H1 (cell line): ENCODE measurements around the gene KIF11. TPM values are rescaled to one million over a fixed set of nuclear protein-coding genes. Genes with fewer than 3 reads are reported as not detected.

Experiments used
- CTCF ChIA-PET: fragments of 300-600 bp; sonication (Branson Sonifier 250); formaldehyde crosslinking; loops from one replicate; lab custom pipeline; 2021; ENCODE audit not compliant: partially characterized antibody; lab: Charles Lee
- POLR2A ChIA-PET: fragments of 300-600 bp; sonication (Branson Sonifier 250); formaldehyde crosslinking; loops from one replicate; lab custom pipeline; 2021; ENCODE audit warnings: inconsistent platforms; ENCODE audit not compliant: partially characterized antibody; lab: Charles Lee
- DNase-seq, 2 experiments: peaks; one replicate each; pipeline versions ENCODE4 v3.0.0 to v3.0.0-alpha.2; 2010 to 2022; ENCODE audit warnings: low spot score in 2 of 2, low read depth in 1 of 2, mixed read lengths in 1 of 2
- FAIRE-seq: peaks from 2 replicates; lab custom pipeline; 2011; peaks lifted over from hg19 to GRCh38; lab: Jason Lieb, UNC
- H2AFZ ChIP-seq: 2 replicates; pipeline ENCODE4 v1.8.1; 2012; ENCODE audit warnings: low read length, inconsistent platforms
- H2AK5ac ChIP-seq: 2 replicates; pipeline ENCODE4 v1.6.1; 2013; ENCODE audit warnings: low read depth, low read length
- H2BK120ac ChIP-seq: replicated peaks from 2 replicates; pipeline ENCODE3; 2013; ENCODE audit warnings: low read depth, low read length, inconsistent platforms
- H2BK12ac ChIP-seq: 2 replicates; pipeline ENCODE4 v1.6.1; 2013; ENCODE audit warnings: low read depth, low read length
- H2BK15ac ChIP-seq: 2 replicates; pipeline ENCODE4 v1.6.1; 2013; ENCODE audit warnings: low read length
- H2BK20ac ChIP-seq: 2 replicates; pipeline ENCODE4 v1.6.1; 2013; ENCODE audit warnings: low read length
- H2BK5ac ChIP-seq: 2 replicates; pipeline ENCODE4 v1.6.1; 2013; ENCODE audit warnings: low read depth, low read length
- H3K14ac ChIP-seq: 2 replicates; pipeline ENCODE4 v1.6.1; 2013; ENCODE audit warnings: inconsistent platforms; ENCODE audit not compliant: insufficient read length
- H3K18ac ChIP-seq: 2 replicates; pipeline ENCODE4 v1.6.1; 2013; ENCODE audit warnings: low read length; ENCODE audit errors: extremely low read depth
- H3K23ac ChIP-seq: 2 replicates; pipeline ENCODE4 v1.6.1; 2013; ENCODE audit warnings: inconsistent platforms; ENCODE audit not compliant: insufficient read length
- H3K23me2 ChIP-seq: 2 replicates; pipeline ENCODE4 v1.6.1; 2013; ENCODE audit warnings: low read depth, low read length
- H3K27ac ChIP-seq: 2 replicates; pipeline ENCODE4 v1.6.1; 2011; ENCODE audit warnings: low read depth, low read length, inconsistent platforms
- H3K27me3 ChIP-seq, 4 experiments: replicated peaks in 1 of 4; 1 replicate in 1 of 4; 2 replicates in 3 of 4; pipeline versions ENCODE4 v1.6.1 to v1.8.1; 2011 to 2013; ENCODE audit warnings: low read length in 3 of 4, mild to moderate bottlenecking in 3 of 4, inconsistent platforms in 2 of 4, mixed read lengths in 2 of 4, moderate library complexity in 1 of 4; ENCODE audit not compliant: control insufficient read depth in 3 of 4, insufficient read depth in 3 of 4; ENCODE audit errors: extremely low read depth in 1 of 4
- H3K36me3 ChIP-seq, 4 experiments: 2 replicates each; pipeline versions ENCODE4 v1.6.1 to v1.8.1; 2011 to 2013; ENCODE audit warnings: mild to moderate bottlenecking in 4 of 4, low read length in 3 of 4, moderate library complexity in 2 of 4, control low read depth in 1 of 4, inconsistent platforms in 1 of 4; ENCODE audit not compliant: insufficient read depth in 4 of 4, control insufficient read depth in 2 of 4
- H3K4ac ChIP-seq: replicated peaks from 2 replicates; pipeline ENCODE3; 2013; ENCODE audit warnings: low read length, low read depth, mixed read lengths, inconsistent platforms; ENCODE audit not compliant: insufficient read length
- H3K4me1 ChIP-seq, 4 experiments: replicated peaks in 1 of 4; 1 replicate in 1 of 4; 2 replicates in 3 of 4; pipeline versions ENCODE4 v1.6.1 to v1.8.1; 2011 to 2013; ENCODE audit warnings: low read length in 3 of 4, inconsistent platforms in 2 of 4, mixed read lengths in 1 of 4; ENCODE audit not compliant: insufficient read depth in 4 of 4, control insufficient read depth in 3 of 4
- H3K4me2 ChIP-seq, 2 experiments: 2 replicates each; pipeline versions ENCODE4 v1.6.1 to v1.8.1; 2011 to 2013; ENCODE audit warnings: low read depth in 2 of 2, low read length in 2 of 2, control low read depth in 1 of 2, inconsistent platforms in 1 of 2, mild to moderate bottlenecking in 1 of 2; ENCODE audit not compliant: insufficient read depth in 1 of 2
- H3K4me3 ChIP-seq, 4 experiments: fragments of 200-600, 300-600 bp in 1 of 4; sonication (generic), shearing (Covaris generic), sonication (Bioruptor Twin) in 1 of 4; 2 replicates each; pipeline versions ENCODE4 v1.5.1 to v1.8.1; 2011 to 2016; ENCODE audit warnings: low read length in 4 of 4, low read depth in 3 of 4, control low read depth in 2 of 4, inconsistent platforms in 2 of 4, mild to moderate bottlenecking in 2 of 4, mixed read lengths in 1 of 4, moderate library complexity in 1 of 4; ENCODE audit not compliant: insufficient read depth in 2 of 4; ENCODE audit errors: extremely low read depth in 1 of 4
- H3K56ac ChIP-seq: replicated peaks from 2 replicates; pipeline ENCODE3; 2013; ENCODE audit warnings: low read depth, mild to moderate bottlenecking, mixed read lengths, low read length, inconsistent platforms; ENCODE audit not compliant: insufficient read length
- H3K79me1 ChIP-seq: 2 replicates; pipeline ENCODE4 v1.6.1; 2013; ENCODE audit warnings: low read depth, low read length, control low read depth
- H3K79me2 ChIP-seq, 2 experiments: 2 replicates each; pipeline versions ENCODE4 v1.6.1 to v1.8.1; 2012 to 2013; ENCODE audit warnings: low read length in 2 of 2, mild to moderate bottlenecking in 2 of 2, inconsistent platforms in 1 of 2; ENCODE audit not compliant: insufficient read depth in 2 of 2, control insufficient read depth in 1 of 2
- H3K9ac ChIP-seq, 4 experiments: replicated peaks in 1 of 4; 1 replicate in 1 of 4; 2 replicates in 3 of 4; pipeline versions ENCODE4 v1.6.1 to v1.8.1; 2011 to 2013; ENCODE audit warnings: low read depth in 3 of 4, low read length in 3 of 4, control low read depth in 2 of 4, mild to moderate bottlenecking in 2 of 4, moderate library complexity in 2 of 4, inconsistent platforms in 1 of 4; ENCODE audit errors: extremely low read depth in 1 of 4
- H3K9me3 ChIP-seq, 2 experiments: 2 replicates each; pipeline versions ENCODE4 v1.6.1 to v1.8.1; 2012 to 2013; ENCODE audit warnings: mild to moderate bottlenecking in 2 of 2, moderate library complexity in 2 of 2, control low read depth in 1 of 2, inconsistent platforms in 1 of 2, low read depth in 1 of 2, low read length in 1 of 2, mixed read lengths in 1 of 2; ENCODE audit not compliant: insufficient read depth in 2 of 2
- H4K20me1 ChIP-seq, 2 experiments: replicated peaks in 1 of 2; 2 replicates each; pipeline versions ENCODE3 to v1.8.1; 2011 to 2013; ENCODE audit warnings: inconsistent platforms in 2 of 2, low read length in 2 of 2, mild to moderate bottlenecking in 1 of 2; ENCODE audit not compliant: insufficient read depth in 2 of 2, control insufficient read depth in 1 of 2
- H4K5ac ChIP-seq: 2 replicates; pipeline ENCODE4 v1.6.1; 2013; ENCODE audit warnings: low read length, low read depth, mixed read lengths, inconsistent platforms; ENCODE audit not compliant: insufficient read length
- H4K8ac ChIP-seq: 2 replicates; pipeline ENCODE4 v1.8.0; 2013; ENCODE audit warnings: mild to moderate bottlenecking, moderate library complexity, low read length, inconsistent platforms; ENCODE audit not compliant: insufficient read depth; ENCODE audit errors: extremely low read depth
- H4K91ac ChIP-seq: replicated peaks from 2 replicates; pipeline ENCODE3; 2013; ENCODE audit warnings: low read length, mixed read lengths, inconsistent platforms; ENCODE audit not compliant: insufficient read length
- BCL11A ChIP-seq, 2 experiments: IDR thresholded peaks; one replicate each; pipeline ENCODE4 v1.6.1; 2011; ENCODE audit warnings: low read depth in 2 of 2, low read length in 2 of 2, mild to moderate bottlenecking in 2 of 2
- CREB1 ChIP-seq: IDR thresholded peaks from 2 replicates; pipeline ENCODE4 v1.6.1; 2012; ENCODE audit warnings: inconsistent platforms
- EP300 ChIP-seq, 2 experiments: IDR thresholded peaks; 1 replicate in 1 of 2; 2 replicates in 1 of 2; pipeline ENCODE4 v1.6.1; 2011 to 2012; ENCODE audit warnings: low read depth in 2 of 2, low read length in 2 of 2, mild to moderate bottlenecking in 2 of 2, borderline replicate concordance in 1 of 2, inconsistent platforms in 1 of 2, moderate library complexity in 1 of 2
- FOSL1 ChIP-seq: IDR thresholded peaks from 2 replicates; pipeline ENCODE4 v1.6.1; 2011; ENCODE audit warnings: mild to moderate bottlenecking, low read depth, low read length, moderate library complexity; ENCODE audit not compliant: insufficient read depth
- HDAC6 ChIP-seq: IDR thresholded peaks from one replicate; pipeline ENCODE4 v1.7.1; 2012; ENCODE audit warnings: low read depth, mild to moderate bottlenecking, inconsistent platforms, low read length, moderate library complexity
- PHF8 ChIP-seq: fragments of 200-600 bp; sonication (generic); conservative IDR thresholded peaks from 2 replicates; pipeline ENCODE4 v1.7.1; 2012; ENCODE audit warnings: low read depth, mild to moderate bottlenecking, inconsistent platforms, low read length, moderate library complexity
- SIRT6 ChIP-seq: IDR thresholded peaks from one replicate; pipeline ENCODE4 v1.7.1; 2012; ENCODE audit warnings: low read length, inconsistent platforms
- SUZ12 ChIP-seq: fragments of 200-600 bp; sonication (generic); IDR thresholded peaks from 2 replicates; pipeline ENCODE4 v1.6.1; 2012; ENCODE audit warnings: mild to moderate bottlenecking, inconsistent platforms, low read length, moderate library complexity, mixed read lengths
- TAF1 ChIP-seq: IDR thresholded peaks from 2 replicates; pipeline ENCODE4 v1.6.1; 2011; ENCODE audit warnings: mild to moderate bottlenecking, low read depth, low read length
- TBP ChIP-seq: IDR thresholded peaks from 2 replicates; pipeline ENCODE4 v1.6.1; 2011; ENCODE audit warnings: low read depth, low read length, improper control_type of control experiment
- WGBS, 2 experiments: shearing (Covaris generic) in 1 of 2; methylation state at CpG; one replicate each; pipeline versions ENCODE4 v1.1.6 to v1.1.7; 2013 to 2015; ENCODE audit warnings: low lambda C conversion rate in 2 of 2, mixed read lengths in 2 of 2, inconsistent platforms in 1 of 2, low coverage in 1 of 2, missing lambda C conversion rate in 1 of 2; ENCODE audit not compliant: insufficient replicate concordance in 2 of 2, insufficient coverage in 1 of 2, insufficient read length in 1 of 2; ENCODE audit errors: extremely low coverage in 1 of 2, missing lambda C conversion rate in 1 of 2; 5-methylcytosine and 5-hydroxymethylcytosine counted together
- polyA plus RNA-seq, 7 experiments: library from polyadenylated mRNA; depleted of rRNA in 3 of 7; stranded (reverse) in 5 of 7; unstranded in 2 of 7; fragments of >200 nt in 5 of 7; fragments of 200-250 nt in 2 of 7; gene quantifications; 1 replicate in 5 of 7; 2 replicates in 1 of 7; 4 replicates in 1 of 7; pipeline versions ENCODE4 v1.2.1 to v1.2.3, GENCODE V29; 2011 to 2013; ENCODE audit warnings: missing spikeins in 2 of 7, mixed read lengths in 2 of 7
- total RNA-seq: library from RNA; stranded (reverse); fragmentation: NEBNext Ultra II Directional; extraction: Animal tissue kit (Norgen Biotek cat#: 25700); gene quantifications from 2 replicates; pipeline ENCODE4 v1.2.1, GENCODE V29; 2021
- TF ChIP-seq, protein P1 (sequence below): IDR thresholded peaks from 2 replicates; pipeline ENCODE4 v1.6.1; 2012; ENCODE audit warnings: inconsistent platforms

Gene KIF11
- total and polyA plus RNA-seq, 2 of the 8 experiments (the other 6 are each of a cell fraction or from before 2014, with no cell fraction given) = 11.1 to 59.2 TPM

DNA sequence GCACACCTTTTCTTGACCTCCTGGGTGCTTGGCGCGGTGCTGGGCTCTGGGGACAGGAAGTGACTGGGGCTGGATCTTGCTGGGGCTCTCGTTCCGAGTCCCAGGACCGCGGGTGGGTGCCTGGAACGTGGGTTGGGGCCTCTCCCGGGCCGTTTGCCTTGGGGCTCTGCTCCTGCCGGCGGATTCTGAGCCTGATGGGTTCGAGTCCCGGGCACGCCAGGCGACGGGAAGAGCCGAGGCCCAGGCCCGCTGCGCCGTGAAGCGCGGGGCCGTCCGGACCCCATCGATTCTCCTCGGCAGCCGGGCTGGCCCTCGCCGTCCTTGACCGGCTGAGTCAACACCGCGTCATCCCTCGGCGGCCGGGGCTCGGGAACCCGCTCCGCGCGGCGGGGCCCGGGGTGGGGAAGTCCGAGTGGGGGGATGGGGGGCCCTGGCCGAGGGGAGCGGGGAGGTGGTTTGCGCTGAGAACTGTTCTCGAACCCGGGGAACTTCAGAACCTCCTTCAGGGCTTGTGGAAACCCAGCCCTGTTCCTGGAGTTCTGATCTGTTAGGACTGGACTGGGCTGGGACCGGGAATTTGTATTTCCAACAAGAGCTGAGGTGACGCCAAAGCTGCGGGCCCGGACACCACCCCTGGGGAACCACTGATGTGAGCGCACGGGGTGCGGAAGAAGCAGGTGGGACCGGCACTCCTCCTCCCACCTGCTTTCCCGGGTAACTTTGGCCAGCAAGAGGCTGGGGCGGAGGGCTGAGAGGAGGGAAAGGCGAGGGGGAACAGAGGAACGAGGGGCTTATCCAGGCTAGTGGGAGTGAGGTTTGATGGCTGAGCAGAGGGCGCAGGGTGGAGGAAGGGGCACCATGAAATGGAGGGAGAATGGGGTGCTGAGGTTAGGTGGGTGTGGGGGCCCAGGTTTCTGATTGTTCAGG lies 103.0 kb downstream of the KIF11 start:
- Histone ChIP-seq H3K4ac (no peak overlapping the region), H4K20me1 (peaks cover 0 to 4% of the 10 kb centered on the region in 2 experiments), H3K27ac (no peak overlapping the region), H2BK5ac (no peak overlapping the region), H4K5ac (no peak overlapping the region), H3K4me2 (peak overlapping the region; percentile 86 to 87), H3K18ac (peak overlapping the region; percentile 62), H3K4me3 (peak overlapping the region; percentile 29 to 66 (median 40); a peak in 7 of 8 replicates), H3K23me2 (peaks cover 22% of the 10 kb centered on the region), H3K79me1 (no peaks in the 10 kb centered on the region), H3K79me2 (no peaks in the 10 kb centered on the region), H3K56ac (no peak overlapping the region), H2BK120ac (no peak overlapping the region), H2BK20ac (no peak overlapping the region), H3K9me3 (no peaks in the 10 kb centered on the region), H3K4me1 (peaks cover 0 to 13% (median 5%) of the 10 kb centered on the region in 4 experiments; a peak in 6 of 7 replicates), H3K23ac (no peak overlapping the region), H3K14ac (no peak overlapping the region), H3K36me3 (peaks cover 0 to 9% (median 0%) of the 10 kb centered on the region in 4 experiments; a peak in 1 of 8 replicates), H3K9ac (no peak overlapping the region), H3K27me3 (peaks cover 29 to 93% (median 70%) of the 10 kb centered on the region in 4 experiments), H2BK12ac (no peak overlapping the region; the same call in 1 of the 2 replicates), H4K91ac (no peak overlapping the region), H2AFZ (peak overlapping the region; percentile 31; the same call in 1 of the 2 replicates), H2BK15ac (no peak overlapping the region), H4K8ac (peak overlapping the region; percentile 63; the same call in 1 of the 2 replicates), H2AK5ac (no peak overlapping the region)
- DNase-seq (peak in 1 of 2 experiments; percentile 73), FAIRE-seq (no peak)
- ChIA-PET POLR2A (no interaction called here), CTCF (interaction anchor here (1.2 to 1.5 kb wide), 2 partner anchors 89 to 147 kb away, joined by 3 read pairs; no protein-coding TSS in a partner anchor)
- 11% methylated on average over 19 of the region's 61 CpGs; no CpG with 5 or more reads in 1 of the 2 experiments for WGBS, 2 experiments
- TF ChIP-seq CREB1 (no peak; the same call in 1 of the 2 replicates), TBP (no peak), TAF1 (no peak), HDAC6 (no peak), SUZ12 (peak; percentile 41; the same call in 1 of the 2 replicates), FOSL1 (no peak), PHF8 (0 out of 2 replicates have a peak, but pooled peaks have one; percentile 27), EP300 (IDR thresholded peaks at IDR 0.05; ENCODE audit: borderline replicate concordance in 1 of 2, low read depth in 2 of 2, low read length in 2 of 2) (no peak), SIRT6 (no peak), BCL11A (IDR thresholded peaks at IDR 0.05; ENCODE audit: low read depth in 2 of 2, low read length in 2 of 2) (no peak)
- TF ChIP-seq, protein P1, sequence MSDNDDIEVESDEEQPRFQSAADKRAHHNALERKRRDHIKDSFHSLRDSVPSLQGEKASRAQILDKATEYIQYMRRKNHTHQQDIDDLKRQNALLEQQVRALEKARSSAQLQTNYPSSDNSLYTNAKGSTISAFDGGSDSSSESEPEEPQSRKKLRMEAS = peak; percentile 58
